ENCODE data around the gene CTDP1. TPM values are rescaled to one million over a fixed set of nuclear protein-coding genes. Genes with fewer than 3 reads are reported as not detected.

CTDP1 gene
- polyA plus RNA-seq, 1 donor (not counting 4 experiments of a cell fraction or from before 2014, with no cell fraction given): 9.2 TPM

DNA sequence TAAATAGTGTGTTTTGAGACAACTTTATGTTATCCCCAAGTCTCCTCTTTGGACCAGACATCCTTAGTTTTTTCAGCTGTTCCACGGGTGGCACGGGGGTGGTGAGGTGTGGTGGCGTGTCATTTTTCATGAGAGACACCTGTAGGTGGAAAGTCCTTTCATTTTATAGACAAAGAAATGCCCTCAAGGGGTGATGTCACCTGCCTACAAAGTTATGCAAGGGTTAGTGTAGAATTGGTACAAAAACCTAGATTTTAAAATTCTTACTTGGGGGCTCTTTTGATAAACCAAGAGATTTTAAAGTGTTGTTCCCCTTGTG, 15.3 kb downstream of the CTDP1 start:
- H3K79me2 ChIP-seq (ENCODE audit: control insufficient read depth, insufficient read depth, low read length): peaks cover 47% of the 10 kb centered on the region
- DNase-seq (ENCODE audit: low read depth, low spot score) (no peak), FAIRE-seq (no peak)
- no peak for TF ChIP-seq EZH2 (IDR thresholded peaks at IDR 0.05; ENCODE audit: low read length)
- TF ChIP-seq, protein P1, sequence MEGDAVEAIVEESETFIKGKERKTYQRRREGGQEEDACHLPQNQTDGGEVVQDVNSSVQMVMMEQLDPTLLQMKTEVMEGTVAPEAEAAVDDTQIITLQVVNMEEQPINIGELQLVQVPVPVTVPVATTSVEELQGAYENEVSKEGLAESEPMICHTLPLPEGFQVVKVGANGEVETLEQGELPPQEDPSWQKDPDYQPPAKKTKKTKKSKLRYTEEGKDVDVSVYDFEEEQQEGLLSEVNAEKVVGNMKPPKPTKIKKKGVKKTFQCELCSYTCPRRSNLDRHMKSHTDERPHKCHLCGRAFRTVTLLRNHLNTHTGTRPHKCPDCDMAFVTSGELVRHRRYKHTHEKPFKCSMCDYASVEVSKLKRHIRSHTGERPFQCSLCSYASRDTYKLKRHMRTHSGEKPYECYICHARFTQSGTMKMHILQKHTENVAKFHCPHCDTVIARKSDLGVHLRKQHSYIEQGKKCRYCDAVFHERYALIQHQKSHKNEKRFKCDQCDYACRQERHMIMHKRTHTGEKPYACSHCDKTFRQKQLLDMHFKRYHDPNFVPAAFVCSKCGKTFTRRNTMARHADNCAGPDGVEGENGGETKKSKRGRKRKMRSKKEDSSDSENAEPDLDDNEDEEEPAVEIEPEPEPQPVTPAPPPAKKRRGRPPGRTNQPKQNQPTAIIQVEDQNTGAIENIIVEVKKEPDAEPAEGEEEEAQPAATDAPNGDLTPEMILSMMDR (optimal IDR thresholded peaks at IDR 0.05 in 1 of 3, IDR thresholded peaks at IDR 0.05 in 1 of 3, conservative IDR thresholded peaks at IDR 0.05 in 1 of 3; ENCODE audit: extremely low read depth in 1 of 3, insufficient read depth in 2 of 3, low read length in 3 of 3): no peak
- H3K4me1 ChIP-seq (ENCODE audit: control insufficient read depth, extremely low read depth, insufficient read depth, low read length): no peaks in the 10 kb centered on the region
- no peak overlapping the region for H2AFZ ChIP-seq (ENCODE audit: control insufficient read depth, low read length)
- no peak overlapping the region for H3K4me3 ChIP-seq (ENCODE audit: control insufficient read depth in 2 of 3, extremely low read depth in 1 of 3, insufficient read depth in 2 of 3, low read depth in 1 of 3, low read length in 3 of 3)
- H3K27me3 ChIP-seq (ENCODE audit: control insufficient read depth, extremely low read depth, insufficient read depth, low read length): no peaks in the 10 kb centered on the region
- H3K36me3 ChIP-seq (ENCODE audit: control insufficient read depth in 2 of 2, extremely low read depth in 1 of 2, insufficient read depth in 2 of 2, low read length in 2 of 2): peaks cover 18 to 25% of the 10 kb centered on the region in 2 experiments
- no peaks in the 10 kb centered on the region for H3K9me3 ChIP-seq (ENCODE audit: control insufficient read depth, low read depth, low read length)
- dilution Hi-C loops (cut with MboI; ENCODE audit: extremely low pct_ligation_motif_present, low sequenced_read_pairs): no loop called here
- no peak overlapping the region for H3K27ac ChIP-seq (ENCODE audit: control insufficient read depth, insufficient read depth, low read length)
- H3K9ac ChIP-seq (ENCODE audit: control insufficient read depth, extremely low read depth, insufficient read depth, low read length): no peak overlapping the region
- H4K20me1 ChIP-seq (ENCODE audit: control insufficient read depth, extremely low read depth, insufficient read depth, low read length): peaks cover 11% of the 10 kb centered on the region
- no peaks in the 10 kb centered on the region for H3K9me1 ChIP-seq (ENCODE audit: control insufficient read depth, extremely low read depth, insufficient read depth, low read length)
- no peak overlapping the region for H3K4me2 ChIP-seq (ENCODE audit: control insufficient read depth, extremely low read depth, insufficient read depth, low read depth, low read length)

DNA sequence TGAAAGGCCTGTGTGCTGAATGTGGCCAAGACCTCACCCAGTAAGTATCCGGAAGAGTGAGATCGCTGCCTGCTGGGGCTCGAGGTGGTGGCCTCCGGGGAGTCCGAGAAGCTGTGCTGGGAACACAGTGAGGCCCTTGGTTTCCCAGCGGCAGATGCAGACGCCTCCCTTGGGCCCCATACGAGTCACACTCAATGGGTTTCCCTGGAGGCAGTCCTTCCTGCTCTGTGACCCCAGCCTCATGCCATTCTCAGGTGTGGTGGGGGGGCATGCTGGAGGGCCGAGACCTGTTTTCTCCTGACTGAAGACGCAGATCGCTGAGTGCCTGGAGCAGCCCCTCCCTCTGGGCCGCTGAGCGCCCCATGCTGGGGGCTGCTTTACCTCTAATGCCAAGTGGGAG, 15.7 kb downstream of the CTDP1 start:
- peaks cover 7% of the 10 kb centered on the region for H4K20me1 ChIP-seq (ENCODE audit: control insufficient read depth, extremely low read depth, insufficient read depth, low read length)
- DNase-seq (ENCODE audit: low read depth, low spot score): no peak

More for the DNA sequence above, 15.7 kb downstream of the CTDP1 start:
- TF ChIP-seq, protein P1 (optimal IDR thresholded peaks at IDR 0.05 in 1 of 3, IDR thresholded peaks at IDR 0.05 in 1 of 3, conservative IDR thresholded peaks at IDR 0.05 in 1 of 3; ENCODE audit: extremely low read depth in 1 of 3, insufficient read depth in 2 of 3, low read length in 3 of 3): no peak
- TF ChIP-seq EZH2 (IDR thresholded peaks at IDR 0.05; ENCODE audit: low read length): no peak
- Histone ChIP-seq H3K4me1 (ENCODE audit: control insufficient read depth, extremely low read depth, insufficient read depth, low read length) (no peaks in the 10 kb centered on the region), H3K4me2 (ENCODE audit: control insufficient read depth, extremely low read depth, insufficient read depth, low read depth, low read length) (no peak overlapping the region), H3K9me1 (ENCODE audit: control insufficient read depth, extremely low read depth, insufficient read depth, low read length) (no peaks in the 10 kb centered on the region), H2AFZ (ENCODE audit: control insufficient read depth, low read length) (no peak overlapping the region), H3K4me3 (ENCODE audit: control insufficient read depth in 2 of 3, extremely low read depth in 1 of 3, insufficient read depth in 2 of 3, low read depth in 1 of 3, low read length in 3 of 3) (no peak overlapping the region), H3K36me3 (ENCODE audit: control insufficient read depth in 2 of 2, extremely low read depth in 1 of 2, insufficient read depth in 2 of 2, low read length in 2 of 2) (peaks cover 20 to 28% of the 10 kb centered on the region in 2 experiments), H3K27me3 (ENCODE audit: control insufficient read depth, extremely low read depth, insufficient read depth, low read length) (no peaks in the 10 kb centered on the region), H3K79me2 (ENCODE audit: control insufficient read depth, insufficient read depth, low read length) (peaks cover 42% of the 10 kb centered on the region), H3K9me3 (ENCODE audit: control insufficient read depth, low read depth, low read length) (no peaks in the 10 kb centered on the region), H3K27ac (ENCODE audit: control insufficient read depth, insufficient read depth, low read length) (no peak overlapping the region), H3K9ac (ENCODE audit: control insufficient read depth, extremely low read depth, insufficient read depth, low read length) (no peak overlapping the region)
- dilution Hi-C loops (cut with MboI; ENCODE audit: extremely low pct_ligation_motif_present, low sequenced_read_pairs): no loop called here
- FAIRE-seq: no peak

Data from keratinocyte (primary cell).